Keratinocyte (primary cell): ENCODE results near the gene RFXANK. TPM values are rescaled to one million over a fixed set of nuclear protein-coding genes. Genes with fewer than 3 reads are reported as not detected.

ENCODE experiments used
- DNase-seq: peaks from one replicate; pipeline ENCODE4 v3.0.0-alpha.2; 2011; ENCODE audit warnings: low read depth, missing footprints, low spot score
- FAIRE-seq: peaks from 2 replicates; lab custom pipeline; 2011; peaks lifted over from hg19 to GRCh38; lab: Jason Lieb, UNC
- H2AFZ ChIP-seq: 2 replicates; pipeline ENCODE4 v1.6.0; 2012; ENCODE audit warnings: low read length, control low read depth, inconsistent platforms; ENCODE audit not compliant: control insufficient read depth
- H3K27ac ChIP-seq: 2 replicates; pipeline ENCODE4 v1.5.1; 2011; ENCODE audit warnings: low read length; ENCODE audit not compliant: control insufficient read depth, insufficient read depth
- H3K27me3 ChIP-seq: 3 replicates; pipeline ENCODE4 v1.6.0; 2011; ENCODE audit warnings: low read length; ENCODE audit not compliant: control insufficient read depth, insufficient read depth; ENCODE audit errors: extremely low read depth
- H3K36me3 ChIP-seq, 2 experiments: 2 replicates in 1 of 2; 3 replicates in 1 of 2; pipeline ENCODE4 v1.5.1; 2011; ENCODE audit warnings: low read length in 2 of 2, mild to moderate bottlenecking in 1 of 2; ENCODE audit not compliant: control insufficient read depth in 2 of 2, insufficient read depth in 2 of 2; ENCODE audit errors: extremely low read depth in 1 of 2
- H3K4me1 ChIP-seq: 3 replicates; pipeline ENCODE4 v1.5.1; 2011; ENCODE audit warnings: low read length; ENCODE audit not compliant: control insufficient read depth, insufficient read depth; ENCODE audit errors: extremely low read depth
- H3K4me2 ChIP-seq: 3 replicates; pipeline ENCODE4 v1.6.0; 2011; ENCODE audit warnings: low read depth, low read length; ENCODE audit not compliant: control insufficient read depth, insufficient read depth; ENCODE audit errors: extremely low read depth
- H3K4me3 ChIP-seq, 3 experiments: fragments of 200-600 bp in 1 of 3; sonication (generic) in 1 of 3; 2 replicates in 2 of 3; 3 replicates in 1 of 3; pipeline ENCODE4 v1.5.1; 2011 to 2016; ENCODE audit warnings: low read length in 3 of 3, mild to moderate bottlenecking in 3 of 3, control low read depth in 2 of 3, inconsistent platforms in 1 of 3, low read depth in 1 of 3, mixed read lengths in 1 of 3, mixed run types in 1 of 3, moderate library complexity in 1 of 3; ENCODE audit not compliant: control insufficient read depth in 2 of 3, insufficient read depth in 2 of 3; ENCODE audit errors: extremely low read depth in 1 of 3
- H3K79me2 ChIP-seq: 2 replicates; pipeline ENCODE4 v1.6.0; 2012; ENCODE audit warnings: low read length; ENCODE audit not compliant: control insufficient read depth, insufficient read depth
- H3K9ac ChIP-seq: 3 replicates; pipeline ENCODE4 v1.6.0; 2011; ENCODE audit warnings: low read length; ENCODE audit not compliant: control insufficient read depth, insufficient read depth; ENCODE audit errors: extremely low read depth
- H3K9me1 ChIP-seq: 3 replicates; pipeline ENCODE4 v1.6.0; 2011; ENCODE audit warnings: low read length; ENCODE audit not compliant: control insufficient read depth, insufficient read depth; ENCODE audit errors: extremely low read depth
- H3K9me3 ChIP-seq: 2 replicates; pipeline ENCODE4 v1.5.1; 2012; ENCODE audit warnings: low read depth, low read length; ENCODE audit not compliant: control insufficient read depth
- H4K20me1 ChIP-seq: 3 replicates; pipeline ENCODE4 v1.6.0; 2011; ENCODE audit warnings: low read length; ENCODE audit not compliant: control insufficient read depth, insufficient read depth; ENCODE audit errors: extremely low read depth
- CTCF ChIP-seq, 3 experiments: IDR thresholded peaks in 1 of 3; conservative IDR thresholded peaks in 1 of 3; optimal IDR thresholded peaks in 1 of 3; 2 replicates in 2 of 3; 3 replicates in 1 of 3; pipeline versions ENCODE3 to v1.5.1; 2011; ENCODE audit warnings: low read length in 3 of 3, mild to moderate bottlenecking in 3 of 3, moderate library complexity in 2 of 3, control low read depth in 1 of 3, inconsistent platforms in 1 of 3; ENCODE audit not compliant: insufficient read depth in 2 of 3; ENCODE audit errors: extremely low read depth in 1 of 3
- EZH2 ChIP-seq: IDR thresholded peaks from one replicate; pipeline ENCODE4 v1.6.1; 2012; ENCODE audit warnings: inconsistent platforms, mild to moderate bottlenecking, low read length, moderate library complexity
- dilution Hi-C: fragments of 300-500 bp; cut with MboI; formaldehyde crosslinking; loops from one replicate; pipeline ENCODE4 v1.7.0; 2020; ENCODE audit warnings: low sequenced_read_pairs; ENCODE audit not compliant: extremely low pct_ligation_motif_present
- polyA plus RNA-seq, 5 experiments: library from polyadenylated mRNA; depleted of rRNA in 3 of 5; stranded (reverse) in 3 of 5; stranded (forward) in 1 of 5; unstranded in 1 of 5; fragments of >200 nt; gene quantifications; 1 replicate in 1 of 5; 2 replicates in 3 of 5; 3 replicates in 1 of 5; pipeline versions ENCODE4 v1.2.1 to v1.2.3, GENCODE V29; 2011 to 2012; ENCODE audit warnings: missing spikeins in 2 of 5, low read depth in 1 of 5, low replicate concordance in 1 of 5

The RFXANK gene
- polyA plus RNA-seq, 1 donor (not counting 4 experiments of a cell fraction or from before 2014, with no cell fraction given), result 49.0 TPM

- dilution Hi-C loops, result no loop called here
Measured at GRCh38 chr19:19209372-19209771, 17.3 kb downstream of the RFXANK start.

GRCh38 chr19:19211499-19212420, 19.7 kb downstream of the RFXANK start, which contains the start of gene NCAN:
Gene NCAN, plus strand, starts transcription at chr19:19211958. Its CDS starts 4,996 bp downstream, at chr19:19216954.
- FAIRE-seq, result no peak
- no peaks in the 10 kb centered on the region for H3K79me2 ChIP-seq

More at GRCh38 chr19:19209372-19209771, 17.3 kb downstream of the RFXANK start:
- Histone ChIP-seq H3K4me2 (no peak overlapping the region), H3K79me2 (no peaks in the 10 kb centered on the region), H2AFZ (no peak overlapping the region), H3K27me3 (peaks cover 31% of the 10 kb centered on the region), H3K27ac (no peak overlapping the region), H3K9me3 (no peaks in the 10 kb centered on the region), H4K20me1 (no peaks in the 10 kb centered on the region), H3K4me1 (no peaks in the 10 kb centered on the region), H3K36me3 (no peaks in the 10 kb centered on the region), H3K9me1 (no peaks in the 10 kb centered on the region), H3K9ac (no peak overlapping the region), H3K4me3 (no peak overlapping the region)
- DNase-seq, result no peak
- FAIRE-seq, result no peak
- TF ChIP-seq EZH2, result no peak
- no peak for TF ChIP-seq CTCF (optimal IDR thresholded peaks at IDR 0.05 in 1 of 3, IDR thresholded peaks at IDR 0.05 in 1 of 3, conservative IDR thresholded peaks at IDR 0.05 in 1 of 3; ENCODE audit: extremely low read depth in 1 of 3, insufficient read depth in 2 of 3, low read length in 3 of 3)

More at GRCh38 chr19:19211499-19212420, 19.7 kb downstream of the RFXANK start, which contains the start of gene NCAN:
- Histone ChIP-seq H3K9ac (no peak within 1 kb of the TSS), H3K4me2 (no peak within 1 kb of the TSS), H2AFZ (no peak within 1 kb of the TSS), H3K4me1 (no peaks in the 10 kb centered on the region), H3K36me3 (no peaks in the 10 kb centered on the region), H3K27ac (no peak within 1 kb of the TSS), H4K20me1 (no peaks in the 10 kb centered on the region), H3K27me3 (peaks cover 33% of the 10 kb centered on the region), H3K9me3 (no peaks in the 10 kb centered on the region), H3K4me3 (no peak within 1 kb of the TSS), H3K9me1 (no peaks in the 10 kb centered on the region)
- dilution Hi-C loops, result no loop called here
- DNase-seq, result no peak
- TF ChIP-seq CTCF (optimal IDR thresholded peaks at IDR 0.05 in 1 of 3, IDR thresholded peaks at IDR 0.05 in 1 of 3, conservative IDR thresholded peaks at IDR 0.05 in 1 of 3; ENCODE audit: extremely low read depth in 1 of 3, insufficient read depth in 2 of 3, low read length in 3 of 3) (no peak), EZH2 (peak; percentile 46)
